Measurements from ENCODE around the gene MRPL22. TPM values are rescaled to one million over a fixed set of nuclear protein-coding genes. Genes with fewer than 3 reads are reported as not detected.
"Not testable (repeated sequence)": the region's sequence is repeated elsewhere in the genome, so short reads cannot be mapped to it uniquely, and the experiment has no call there.

The MRPL22 gene
- total RNA-seq, 4 donors from 2014 or later: 12.8 to 24.6 (median 17.5) TPM

- no peak for TF ChIP-seq CTCF (IDR thresholded peaks at IDR 0.05)
- DNase-seq (ENCODE audit: low spot score): no peak
- ATAC-seq (ENCODE audit: low FRiP score): no peak
Observed at GRCh38 chr5:154972476-154973080, 31.7 kb downstream of the MRPL22 start.

- not testable (repeated sequence) for ATAC-seq (ENCODE audit: low FRiP score)
Observed at GRCh38 chr5:154976082-154976481, 35.2 kb downstream of the MRPL22 start.

GRCh38 chr5:154977409-154977808, 36.5 kb downstream of the MRPL22 start:
- no peak for DNase-seq (ENCODE audit: low spot score)
- no peak for TF ChIP-seq CTCF (IDR thresholded peaks at IDR 0.05)
- no peak for ATAC-seq (ENCODE audit: low FRiP score)

More at GRCh38 chr5:154976082-154976481, 35.2 kb downstream of the MRPL22 start:
- not testable (repeated sequence) for DNase-seq (ENCODE audit: low spot score)

- DNase-seq (ENCODE audit: low spot score); ATAC-seq (ENCODE audit: low FRiP score): not testable (repeated sequence)
Observed at GRCh38 chr5:154978294-154978693, 37.4 kb downstream of the MRPL22 start.

GRCh38 chr5:154984946-154985516, 44.2 kb downstream of the MRPL22 start:
- TF ChIP-seq CTCF (IDR thresholded peaks at IDR 0.05): no peak
- ATAC-seq (ENCODE audit: low FRiP score): no peak
- no peak for DNase-seq (ENCODE audit: low spot score)

- no peak for ATAC-seq (ENCODE audit: low FRiP score)
Observed at GRCh38 chr5:154986151-154986550, 45.3 kb downstream of the MRPL22 start.

GRCh38 chr5:154989626-154990025, 48.8 kb downstream of the MRPL22 start:
- no peak for TF ChIP-seq CTCF (IDR thresholded peaks at IDR 0.05)
- no peak for ATAC-seq (ENCODE audit: low FRiP score)
- no peak for DNase-seq (ENCODE audit: low spot score)

More at GRCh38 chr5:154986151-154986550, 45.3 kb downstream of the MRPL22 start:
- no peak for DNase-seq (ENCODE audit: low spot score)
- TF ChIP-seq CTCF (IDR thresholded peaks at IDR 0.05): no peak

GRCh38 chr5:154993461-154993860, 52.6 kb downstream of the MRPL22 start:
- DNase-seq (ENCODE audit: low spot score): no peak
- no peak for ATAC-seq (ENCODE audit: low FRiP score)
- TF ChIP-seq CTCF (IDR thresholded peaks at IDR 0.05): no peak

Data from omental fat pad (tissue), 4 donors.